DMS114 treated with DMSO at 0.1 percent for 48 hours (cell line): ENCODE data around the gene ANO4.

Source experiments
- DNase-seq: peaks from one replicate; lab custom pipeline; 2025; ENCODE audit not compliant: unreplicated experiment; lab: John Stamatoyannopoulos, UW

Gene ANO4

DNA sequence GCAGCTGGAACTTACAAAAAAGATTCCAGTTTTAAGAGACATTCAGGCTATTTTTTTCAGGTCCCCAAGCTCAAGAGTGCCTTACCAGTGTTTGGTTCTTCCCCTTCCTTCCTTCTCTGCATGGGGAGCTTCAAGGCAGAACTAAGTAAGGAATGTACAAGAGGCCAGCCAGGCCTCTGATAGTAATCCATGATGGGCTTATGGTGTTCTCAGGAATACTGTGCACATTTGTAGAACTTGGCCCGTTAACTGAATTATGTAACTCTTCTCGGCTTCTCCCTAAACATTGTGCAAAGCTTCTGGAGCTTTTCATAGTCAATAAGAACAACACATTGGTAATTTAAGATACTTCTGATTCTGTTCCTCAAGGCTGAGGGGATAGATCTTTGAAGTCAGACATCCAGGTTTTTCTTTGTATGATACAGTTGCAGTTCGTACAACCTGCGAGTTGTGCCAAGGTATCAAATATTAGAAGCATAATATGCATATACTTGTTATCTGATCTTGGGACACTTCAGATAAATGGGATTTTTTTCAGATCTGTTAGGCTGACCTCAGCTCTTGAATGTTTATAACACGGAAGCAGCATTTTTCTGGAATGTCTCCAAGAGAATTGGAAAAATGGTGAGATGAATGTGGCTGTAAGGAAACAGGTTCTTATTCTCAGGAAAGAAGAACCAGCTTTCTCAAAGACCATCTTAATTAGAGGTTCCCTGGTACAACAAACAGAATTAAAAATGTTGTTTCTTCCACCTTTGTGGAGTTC is 148.6 kb downstream of the ANO4 start:
- no peak for DNase-seq

GRCh38 chr12:100951756-100952155 is 157.2 kb downstream of the ANO4 start:
- no peak for DNase-seq

GRCh38 chr12:100953217-100953616 is 158.6 kb downstream of the ANO4 start:
- no peak for DNase-seq

GRCh38 chr12:100953677-100954076 is 159.1 kb downstream of the ANO4 start:
- no peak for DNase-seq

GRCh38 chr12:100954118-100954517 is 159.5 kb downstream of the ANO4 start:
- no peak for DNase-seq

- DNase-seq = no peak
Observed at GRCh38 chr12:100955139-100955538, 160.6 kb downstream of the ANO4 start.

DNA sequence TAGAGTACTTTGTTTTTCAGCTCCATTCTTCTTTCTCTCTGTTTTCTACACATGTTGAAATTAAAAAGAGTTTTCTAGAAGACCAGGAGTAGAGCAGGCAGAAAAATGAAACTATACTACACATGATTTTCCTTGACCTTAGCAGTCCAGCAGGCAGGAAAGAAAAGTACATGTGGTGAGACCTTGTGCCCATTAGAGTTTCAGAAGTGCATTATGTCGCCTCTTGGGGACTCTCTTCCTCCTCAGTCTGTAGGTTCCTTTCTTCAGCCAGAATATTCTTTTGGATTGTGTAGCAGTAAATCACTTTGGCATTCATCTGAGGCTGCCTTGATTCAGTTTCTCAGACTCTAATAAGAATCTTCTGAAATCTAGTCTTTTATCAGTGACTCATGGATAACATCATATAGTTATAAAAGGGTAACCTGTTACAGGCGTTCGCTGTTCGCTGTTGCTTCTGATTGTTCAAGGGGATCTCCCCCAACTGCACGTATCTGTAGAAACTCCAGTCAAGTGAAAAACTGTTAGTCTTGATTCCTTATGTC is 161.8 kb downstream of the ANO4 start:
- DNase-seq = no peak

- no peak for DNase-seq
Observed at GRCh38 chr12:100959481-100959880, 164.9 kb downstream of the ANO4 start.

GRCh38 chr12:100962086-100962712 is 167.6 kb downstream of the ANO4 start:
- DNase-seq = no peak

GRCh38 chr12:100963381-100963780 is 168.8 kb downstream of the ANO4 start:
- DNase-seq = no peak

DNA sequence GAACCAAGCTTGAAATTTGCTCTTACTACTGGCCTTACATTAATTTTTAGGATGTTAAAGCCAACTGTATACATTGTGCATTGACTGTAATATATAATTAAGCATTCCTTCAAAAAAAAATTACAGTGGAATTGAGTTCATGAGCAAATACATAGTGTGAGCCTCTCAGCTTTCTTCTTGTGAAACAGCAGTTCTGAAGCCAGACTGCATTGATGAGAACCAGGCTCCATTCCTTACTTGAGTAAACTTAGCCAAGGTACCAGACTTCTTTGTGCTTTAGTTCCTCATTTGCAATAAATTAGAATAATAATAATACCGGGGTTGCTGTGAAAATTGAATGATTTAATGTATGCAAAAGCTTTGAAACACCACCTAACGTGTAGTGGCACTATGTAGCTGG is 169.5 kb downstream of the ANO4 start:
- DNase-seq = no peak

- DNase-seq = no peak
Observed at GRCh38 chr12:100967189-100967588, 172.6 kb downstream of the ANO4 start.

GRCh38 chr12:100970894-100971293 is 176.3 kb downstream of the ANO4 start:
- DNase-seq = no peak

DNA sequence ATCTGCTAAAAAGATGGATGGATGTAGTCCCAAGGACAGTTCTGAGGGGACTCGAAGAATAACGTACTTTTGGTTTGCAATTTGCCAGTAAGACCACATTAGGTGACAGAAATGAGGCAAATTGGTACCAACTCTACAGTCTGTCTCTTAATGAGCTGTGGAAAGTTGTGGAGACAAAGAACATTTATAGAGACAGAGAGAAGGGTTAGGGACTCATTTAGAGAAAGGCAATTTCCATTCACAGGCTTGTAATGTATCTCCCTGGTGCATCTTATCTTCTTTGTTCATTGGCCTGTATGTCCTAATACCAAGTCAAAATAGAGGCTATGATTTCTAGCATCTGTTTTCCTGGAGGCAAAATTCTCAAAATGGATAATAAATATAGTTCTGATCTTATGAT is 177.5 kb downstream of the ANO4 start:
- no peak for DNase-seq

DNA sequence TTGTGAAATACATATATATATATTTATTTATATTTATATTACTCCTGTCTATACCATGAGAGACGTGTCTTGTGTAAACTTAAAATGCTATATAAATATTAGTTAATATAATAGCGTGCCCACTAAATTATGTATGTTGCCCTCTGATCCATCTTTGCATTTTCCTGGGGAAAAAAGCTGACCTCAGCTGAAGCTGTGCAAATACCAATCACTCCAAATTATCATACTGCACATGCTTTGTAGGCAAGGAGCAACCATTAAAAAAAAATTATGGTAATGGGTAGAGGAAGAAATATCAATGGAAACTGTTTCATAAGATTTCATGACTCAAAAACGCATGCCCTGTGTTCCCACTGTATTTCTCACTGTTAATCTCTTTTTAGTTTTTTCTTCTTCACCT is 179.8 kb downstream of the ANO4 start:
- no peak for DNase-seq

- DNase-seq = no peak
Observed at GRCh38 chr12:100974747-100975146, 180.2 kb downstream of the ANO4 start.

GRCh38 chr12:100976735-100977134 is 182.2 kb downstream of the ANO4 start:
- DNase-seq = no peak

DNA sequence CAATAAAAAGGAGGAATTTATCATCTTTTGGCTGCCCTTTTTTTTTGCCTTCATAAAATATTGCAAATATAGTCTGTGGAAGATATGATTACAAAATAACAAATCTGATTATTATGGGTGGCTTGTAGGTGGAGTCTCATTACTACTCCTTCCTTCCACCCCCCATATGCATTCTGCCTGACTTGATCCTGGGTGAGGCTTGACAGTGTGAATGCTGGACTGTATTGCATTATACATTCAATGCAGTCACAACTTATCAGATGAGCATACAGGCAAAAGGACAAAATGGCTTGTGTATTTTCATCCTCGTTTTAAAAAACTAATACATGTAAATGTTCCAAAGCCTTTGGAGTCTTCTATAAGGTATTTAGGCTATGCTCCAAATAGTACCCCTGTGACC is 186.3 kb downstream of the ANO4 start:
- DNase-seq = no peak

DNA sequence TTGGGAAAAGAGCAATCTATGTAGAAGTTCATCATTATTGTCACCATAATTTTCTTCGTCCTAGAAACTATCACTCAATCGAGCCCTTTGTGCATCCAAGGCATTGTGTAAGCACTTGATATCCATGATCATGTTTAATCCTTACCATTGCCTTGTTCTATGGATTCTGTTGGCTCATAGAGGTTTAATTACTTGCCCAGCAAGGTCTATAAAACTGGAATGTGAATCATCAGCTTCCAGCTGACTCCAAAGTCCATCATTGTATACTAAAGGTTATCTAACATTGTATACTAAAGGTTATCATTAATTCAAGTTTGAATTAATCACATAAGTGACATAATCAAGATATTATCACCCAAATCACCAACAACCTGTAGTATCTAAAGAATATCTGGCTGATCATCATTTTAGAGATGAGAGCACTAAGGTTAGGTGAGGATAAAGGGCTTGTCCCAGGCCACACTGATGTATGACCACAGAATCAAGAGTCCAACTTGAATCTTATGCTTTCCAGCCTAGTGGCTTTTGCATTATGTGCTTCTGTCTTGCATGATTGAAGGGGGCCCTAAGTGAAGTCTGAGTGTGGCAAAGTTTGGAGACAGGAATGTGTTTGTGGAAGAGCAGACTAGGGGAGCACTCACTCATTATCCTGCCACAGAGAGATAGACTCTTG is 188.1 kb downstream of the ANO4 start:
- no peak for DNase-seq

DNA sequence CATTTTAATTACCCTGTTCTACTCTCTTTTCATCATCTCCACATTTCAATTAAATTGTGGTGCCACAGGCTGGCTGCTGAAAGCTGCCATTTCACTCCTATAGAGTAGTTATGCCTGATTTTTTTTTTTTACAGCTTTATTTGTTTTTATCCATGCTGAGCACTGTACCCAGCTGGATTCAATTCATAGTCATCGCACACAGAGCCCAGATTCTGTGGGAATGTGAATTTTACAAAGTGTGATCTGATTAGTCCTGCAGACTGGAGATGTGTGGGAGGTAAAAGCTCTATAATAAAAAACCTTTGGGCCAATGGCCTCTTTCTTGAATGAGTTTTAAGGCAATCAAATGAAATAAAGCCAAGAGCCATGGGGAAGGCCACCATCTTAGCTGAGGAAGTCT is 190.2 kb downstream of the ANO4 start:
- no peak for DNase-seq

DNA sequence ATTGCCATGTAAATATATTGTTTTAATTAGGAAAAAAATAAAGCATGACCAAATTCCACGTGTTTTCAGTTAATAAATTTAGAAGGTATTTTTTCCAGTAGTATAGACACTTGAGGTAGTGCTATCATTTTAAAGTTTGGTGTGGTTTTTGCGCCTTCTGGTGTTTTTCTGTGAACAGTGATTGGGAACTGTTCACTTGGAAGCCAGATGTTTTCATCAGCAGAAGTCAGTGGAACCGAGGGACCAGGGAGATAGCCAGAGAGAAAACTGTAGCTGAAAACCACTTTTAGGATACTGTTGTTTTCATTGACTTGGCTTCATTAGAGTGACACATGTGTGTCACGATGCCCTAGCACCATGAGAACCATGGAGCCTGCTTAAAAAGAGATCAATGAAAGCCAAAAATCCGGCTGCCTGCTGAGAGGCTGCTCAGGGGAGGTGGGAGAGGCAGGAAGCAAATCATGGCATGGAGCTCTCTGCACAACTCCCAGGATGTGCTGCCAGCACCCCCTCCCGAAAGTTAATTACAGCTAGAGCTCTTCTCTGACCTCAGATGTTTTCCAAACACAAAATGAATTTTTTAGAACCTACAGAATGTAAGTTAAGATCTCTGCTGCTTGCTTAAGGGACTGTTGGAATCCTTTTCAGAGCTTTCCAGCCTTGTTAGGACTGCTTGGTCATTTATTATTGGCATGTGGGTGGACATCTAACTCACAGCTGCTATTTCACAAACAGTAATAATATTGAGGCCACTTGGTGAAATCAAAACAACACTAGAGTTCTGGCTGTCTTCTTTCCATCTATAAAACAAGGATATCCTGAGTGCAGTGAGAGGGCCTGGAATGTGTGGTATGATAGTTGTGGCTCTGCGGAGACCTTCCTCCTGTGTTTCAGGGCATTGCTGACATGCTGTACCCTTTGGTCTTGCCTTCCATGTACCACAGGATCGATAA is 192.3 kb downstream of the ANO4 start:
- no peak for DNase-seq
